Ramos (cell line): ENCODE results near the gene PCIF1.
"Not testable (repeated sequence)": the region's sequence is repeated elsewhere in the genome, so short reads cannot be mapped to it uniquely, and the experiment has no call there.

ENCODE experiments used
- in situ Hi-C: fragments of 300-500 bp; cut with MboI; formaldehyde crosslinking; loops from one replicate; pipeline ENCODE4 v1.14.3; 2022; ENCODE audit warnings: low sequenced_read_pairs; ENCODE audit not compliant: unreplicated experiment

The PCIF1 gene

DNA sequence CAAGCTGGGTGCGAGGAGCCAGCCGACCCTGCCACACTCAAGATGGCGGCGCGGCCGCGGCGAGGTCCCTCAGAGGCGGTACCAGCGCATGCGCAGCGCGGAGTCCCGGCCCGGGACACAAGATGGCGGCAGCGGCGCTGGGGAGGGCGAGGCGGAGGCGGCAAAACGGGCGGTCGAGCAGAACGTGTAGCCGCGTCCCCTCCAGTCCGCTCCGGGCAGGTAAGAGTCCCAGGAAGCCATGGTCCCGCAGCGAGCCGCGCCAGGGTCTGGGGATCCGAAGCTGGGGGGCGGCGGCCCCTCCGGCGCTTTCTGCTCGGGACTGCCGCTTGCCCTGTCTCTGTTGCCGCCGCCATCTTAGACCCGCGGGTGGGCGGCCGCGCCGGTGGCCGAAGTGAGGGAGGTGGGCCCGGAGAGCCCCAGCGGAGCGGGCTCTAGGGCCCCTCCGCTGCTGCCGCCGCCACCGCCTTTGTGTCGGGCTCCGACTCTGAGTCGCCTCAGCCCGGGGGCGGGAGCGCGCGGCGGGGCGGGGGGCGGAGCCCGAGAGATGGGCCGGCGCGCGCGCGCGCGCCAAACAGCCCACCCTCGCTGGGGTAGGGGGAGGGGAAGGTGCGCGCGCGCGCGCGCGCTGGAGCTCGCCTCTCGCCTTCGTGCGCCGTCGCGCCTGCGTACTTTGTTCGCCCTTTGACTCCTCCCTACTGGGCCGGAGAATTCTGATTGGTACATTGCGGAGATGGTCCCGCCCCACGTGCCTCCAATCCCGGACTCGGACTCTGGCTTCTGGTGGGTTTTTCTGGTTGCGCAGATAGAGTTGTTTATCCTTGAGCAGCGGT is at the start of gene PCIF1:
PCIF1 (plus strand) TSS at position 98 of the 830 bp plus-strand sequence. CDS start 4,317 bp downstream, outside the sequence.
- in situ Hi-C loops = loop anchor here (25.0 kb wide), 1 partner anchor 122 kb away; the partner anchor contains the start of gene UBE2C

GRCh38 chr20:45886590-45887345 is 47.7 kb upstream of the PCIF1 start:
- in situ Hi-C loops = no loop called here

GRCh38 chr20:45887346-45887715 is 47.2 kb upstream of the PCIF1 start, which contains the start of gene SPATA25:
Gene SPATA25, minus strand, starts transcription at chr20:45887622. Its CDS starts 32 bp downstream, at chr20:45887590.
- in situ Hi-C loops = no loop called here

- in situ Hi-C loops = no loop called here
Observed at GRCh38 chr20:45888681-45889080, 45.8 kb upstream of the PCIF1 start.

GRCh38 chr20:45890077-45890984 is 44.2 kb upstream of the PCIF1 start:
- in situ Hi-C loops = no loop called here

DNA sequence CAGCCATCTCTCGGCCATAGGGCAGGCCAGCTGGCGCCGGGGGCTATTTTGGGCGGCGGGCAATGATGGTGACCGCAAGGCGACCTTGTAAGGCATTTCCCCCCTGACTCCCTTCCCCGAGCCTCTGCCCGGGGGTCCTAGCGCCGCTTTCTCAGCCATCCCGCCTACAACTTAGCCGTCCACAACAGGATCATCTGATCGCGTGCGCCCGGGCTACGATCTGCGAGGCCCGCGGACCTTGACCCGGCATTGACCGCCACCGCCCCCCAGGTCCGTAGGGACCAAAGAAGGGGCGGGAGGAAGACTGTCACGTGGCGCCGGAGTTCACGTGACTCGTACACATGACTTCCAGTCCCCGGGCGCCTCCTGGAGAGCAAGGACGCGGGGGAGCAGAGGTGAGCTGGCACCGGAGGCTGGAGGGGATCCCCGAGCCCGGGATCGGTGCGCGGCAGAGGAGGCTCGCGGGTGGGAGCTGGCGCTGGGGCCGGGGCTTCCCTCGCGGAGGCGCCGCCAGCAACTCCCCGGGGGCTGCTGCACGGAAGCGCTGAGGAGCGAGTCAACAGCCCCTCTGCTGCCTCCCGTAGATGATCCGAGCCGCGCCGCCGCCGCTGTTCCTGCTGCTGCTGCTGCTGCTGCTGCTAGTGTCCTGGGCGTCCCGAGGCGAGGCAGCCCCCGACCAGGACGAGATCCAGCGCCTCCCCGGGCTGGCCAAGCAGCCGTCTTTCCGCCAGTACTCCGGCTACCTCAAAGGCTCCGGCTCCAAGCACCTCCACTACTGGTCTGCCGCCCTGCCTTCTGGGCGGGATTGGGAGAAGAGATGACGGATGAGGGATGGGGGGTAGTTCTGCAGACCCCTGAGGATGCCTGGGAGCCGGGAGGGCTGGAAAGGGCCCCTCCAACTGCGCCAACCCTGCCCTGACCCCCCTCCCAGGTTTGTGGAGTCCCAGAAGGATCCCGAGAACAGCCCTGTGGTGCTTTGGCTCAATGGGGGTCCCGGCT is 43.2 kb upstream of the PCIF1 start, which contains the start of the genes CTSA and NEURL2:
CTSA (plus strand) TSS at position 351 of the 999 bp plus-strand sequence; CDS start at position 585, 234 bp downstream.
NEURL2 (minus strand) TSS at position 224 of the 999 bp plus-strand sequence; CDS start at position 7, 217 bp downstream.
- in situ Hi-C loops = no loop called here

GRCh38 chr20:45892049-45892825 is 42.2 kb upstream of the PCIF1 start:
- in situ Hi-C loops = no loop called here

- in situ Hi-C loops = no loop called here
Observed at GRCh38 chr20:45892828-45893500, 41.5 kb upstream of the PCIF1 start.

DNA sequence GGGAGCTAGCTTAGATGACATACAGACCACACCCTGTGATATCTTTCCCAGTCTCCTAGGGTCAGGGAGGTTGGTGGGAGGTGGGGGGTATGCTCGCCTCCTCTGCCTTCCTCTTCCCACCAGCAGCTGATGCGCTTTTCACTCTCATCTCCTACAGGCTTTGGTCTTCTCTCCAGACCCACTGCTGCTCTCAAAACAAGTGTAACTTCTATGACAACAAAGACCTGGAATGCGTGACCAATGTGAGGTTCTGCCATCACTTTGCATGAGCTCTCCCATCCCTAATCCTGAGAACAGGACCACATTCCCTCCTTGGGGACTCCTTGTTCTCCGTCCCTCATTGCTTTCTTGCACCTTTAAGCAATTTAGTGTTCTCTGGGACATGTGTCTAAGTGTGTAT is 40.7 kb upstream of the PCIF1 start:
- in situ Hi-C loops = no loop called here

- in situ Hi-C loops = no loop called here
Observed at GRCh38 chr20:45894797-45895196, 39.7 kb upstream of the PCIF1 start.

DNA sequence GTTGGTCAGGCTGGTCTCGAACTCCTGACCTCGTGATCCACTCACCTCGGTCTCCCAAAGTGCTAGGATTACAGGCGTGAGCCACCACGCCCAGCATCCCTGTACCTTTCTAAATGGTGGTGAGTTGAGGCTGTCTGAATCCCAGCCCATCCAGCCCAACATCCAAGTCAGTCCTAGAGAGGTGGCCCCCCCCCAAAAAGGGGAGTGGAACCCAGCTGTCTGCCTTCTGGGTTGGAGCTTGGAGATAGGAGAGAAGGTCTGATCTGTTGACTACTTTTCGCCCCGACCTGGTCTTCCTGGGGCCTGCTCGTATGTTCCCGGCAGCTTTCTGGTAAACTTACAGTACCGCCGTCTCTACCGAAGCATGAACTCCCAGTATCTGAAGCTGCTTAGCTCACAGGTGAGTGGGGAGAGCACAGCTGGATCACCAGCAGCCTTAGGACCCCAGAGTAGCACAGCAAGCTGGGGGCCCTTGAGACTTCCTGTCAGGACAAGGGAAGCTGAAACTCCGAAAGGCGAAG is 37.8 kb upstream of the PCIF1 start:
- in situ Hi-C loops = no loop called here

DNA sequence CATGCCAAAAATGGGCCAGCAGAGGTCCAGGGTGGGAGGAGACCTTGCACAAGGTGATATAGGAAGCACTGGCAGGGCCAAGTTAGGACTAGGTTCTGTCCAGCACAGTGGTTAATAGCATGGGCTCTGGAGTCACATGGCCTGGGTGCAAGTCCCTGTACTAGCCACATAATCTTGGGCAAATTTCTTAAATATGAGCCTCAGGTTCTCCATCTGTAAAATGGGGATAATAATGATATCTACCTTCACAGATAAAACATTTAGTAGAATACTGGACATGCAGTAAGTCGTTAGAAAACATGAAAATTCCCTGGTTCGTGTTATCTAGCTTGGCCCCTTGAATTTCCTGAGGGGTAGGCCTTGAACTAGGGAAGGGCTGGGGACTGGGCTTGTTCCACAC is 37.2 kb upstream of the PCIF1 start:
- in situ Hi-C loops = no loop called here

DNA sequence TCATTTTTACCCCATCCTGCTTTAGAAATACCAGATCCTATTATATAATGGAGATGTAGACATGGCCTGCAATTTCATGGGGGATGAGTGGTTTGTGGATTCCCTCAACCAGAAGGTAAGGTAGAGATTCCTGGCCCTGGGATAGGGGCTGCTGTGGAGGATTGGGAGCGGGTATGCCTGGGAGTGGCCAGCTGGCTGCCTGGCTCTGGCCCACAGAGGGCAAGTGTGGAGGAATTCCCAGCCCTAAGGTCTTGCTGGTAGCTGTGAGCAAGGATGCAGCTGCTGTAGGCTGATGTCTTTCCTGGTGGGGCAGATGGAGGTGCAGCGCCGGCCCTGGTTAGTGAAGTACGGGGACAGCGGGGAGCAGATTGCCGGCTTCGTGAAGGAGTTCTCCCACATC is 36.8 kb upstream of the PCIF1 start:
- in situ Hi-C loops = no loop called here

- in situ Hi-C loops = no loop called here
Observed at GRCh38 chr20:45898285-45898684, 36.2 kb upstream of the PCIF1 start.

GRCh38 chr20:45899046-45899835 is 35.2 kb upstream of the PCIF1 start:
- in situ Hi-C loops = no loop called here

GRCh38 chr20:45901332-45901731 is 33.2 kb upstream of the PCIF1 start:
- in situ Hi-C loops = not testable (repeated sequence)
